IMR-90 (cell line): ENCODE results near the gene KIAA0232. TPM values are rescaled to one million over a fixed set of nuclear protein-coding genes. Genes with fewer than 3 reads are reported as not detected.

Experiments used
- ATAC-seq: fragments of 200-7000 bp; cut with Tn5 transposase; 2 replicates; pipeline ENCODE4 v1.9.1; 2020; ENCODE audit warnings: low read depth, mild to moderate bottlenecking, moderate library complexity
- BruUV-seq: library from RNA; stranded (reverse); fragments of 400-500 nt; replicated peaks from 2 replicates; lab custom pipeline; 2021; lab: Mats Ljungman, UMichigan
- CTCF ChIA-PET: fragments of 300-600 bp; formaldehyde crosslinking; extraction: SDS; loops from one replicate; lab custom pipeline; 2021; ENCODE audit warnings: antibody characterized with exemption; lab: Yijun Ruan, JAX
- POLR2A ChIA-PET: fragments of 300-600 bp; sonication (Branson Sonifier 250); formaldehyde crosslinking; loops from one replicate; lab custom pipeline; 2022; ENCODE audit warnings: antibody characterized with exemption; ENCODE audit not compliant: unreplicated experiment; lab: Charles Lee
- DNase-seq: peaks from one replicate; pipeline ENCODE4 v3.0.0; 2013
- H2AFZ ChIP-seq: replicated peaks from 2 replicates; pipeline ENCODE3; 2013; ENCODE audit warnings: low read length, mild to moderate bottlenecking; ENCODE audit not compliant: poor library complexity
- H2AK5ac ChIP-seq: 2 replicates; pipeline ENCODE4 v1.6.1; 2013; ENCODE audit warnings: low read depth, low read length, inconsistent platforms
- H2AK9ac ChIP-seq: replicated peaks from 2 replicates; pipeline ENCODE3; 2013; ENCODE audit warnings: mild to moderate bottlenecking, low read depth, low read length, moderate library complexity; ENCODE audit not compliant: poor library complexity
- H2BK120ac ChIP-seq: 2 replicates; pipeline ENCODE4 v1.6.1; 2013; ENCODE audit warnings: low read depth, low read length, inconsistent platforms
- H2BK15ac ChIP-seq: 3 replicates; pipeline ENCODE4 v1.6.1; 2013; ENCODE audit warnings: low read depth, low read length, inconsistent platforms
- H2BK20ac ChIP-seq: 2 replicates; pipeline ENCODE4 v1.6.1; 2013; ENCODE audit warnings: low read depth, mild to moderate bottlenecking, inconsistent platforms, low read length, moderate library complexity
- H2BK5ac ChIP-seq: 2 replicates; pipeline ENCODE4 v1.6.1; 2013; ENCODE audit warnings: mild to moderate bottlenecking, low read depth, low read length, inconsistent platforms; ENCODE audit not compliant: poor library complexity, severe bottlenecking
- H3K14ac ChIP-seq: replicated peaks from 2 replicates; pipeline ENCODE4 v1.6.1; 2013; ENCODE audit warnings: low read depth, low read length, inconsistent platforms
- H3K18ac ChIP-seq: 2 replicates; pipeline ENCODE4 v1.6.1; 2013; ENCODE audit warnings: low read depth, low read length, control low read depth
- H3K23ac ChIP-seq: 2 replicates; pipeline ENCODE4 v1.6.1; 2013; ENCODE audit warnings: low read depth, low read length, inconsistent platforms
- H3K27ac ChIP-seq: 2 replicates; pipeline ENCODE4 v1.5.1; 2013; ENCODE audit warnings: mild to moderate bottlenecking, control low read depth, low read length; ENCODE audit not compliant: insufficient read depth
- H3K27me3 ChIP-seq: 2 replicates; pipeline ENCODE4 v1.6.1; 2013; ENCODE audit warnings: low read length; ENCODE audit not compliant: control insufficient read depth, insufficient read depth
- H3K36me3 ChIP-seq: 2 replicates; pipeline ENCODE4 v1.6.1; 2013; ENCODE audit warnings: low read length, mixed read lengths; ENCODE audit not compliant: control insufficient read depth, insufficient read depth
- H3K4ac ChIP-seq: 2 replicates; pipeline ENCODE4 v1.6.1; 2013; ENCODE audit warnings: low read depth, low read length, inconsistent platforms
- H3K4me1 ChIP-seq: 2 replicates; pipeline ENCODE4 v1.6.1; 2013; ENCODE audit warnings: low read length, mixed read lengths; ENCODE audit not compliant: control insufficient read depth, insufficient read depth
- H3K4me2 ChIP-seq: 2 replicates; pipeline ENCODE4 v1.6.1; 2013; ENCODE audit warnings: low read depth, mild to moderate bottlenecking, control low read depth, low read length, moderate library complexity
- H3K4me3 ChIP-seq: 2 replicates; pipeline ENCODE4 v1.5.1; 2013; ENCODE audit warnings: low read depth, mild to moderate bottlenecking, control low read depth, low read length, moderate library complexity; ENCODE audit not compliant: insufficient read depth
- H3K56ac ChIP-seq: 2 replicates; pipeline ENCODE4 v1.6.1; 2013; ENCODE audit warnings: low read length, inconsistent platforms; ENCODE audit not compliant: insufficient read depth; ENCODE audit errors: extremely low read depth
- H3K79me1 ChIP-seq, 2 experiments: 2 replicates each; pipeline ENCODE4 v1.6.1; 2013; ENCODE audit warnings: low read length in 2 of 2, inconsistent platforms in 1 of 2, low read depth in 1 of 2
- H3K9ac ChIP-seq: 2 replicates; pipeline ENCODE4 v1.6.1; 2013; ENCODE audit warnings: low read depth, low read length, control low read depth
- H3K9me1 ChIP-seq: 2 replicates; pipeline ENCODE4 v1.6.1; 2013; ENCODE audit warnings: low read length, inconsistent platforms; ENCODE audit not compliant: insufficient read depth
- H3K9me3 ChIP-seq: 2 replicates; pipeline ENCODE4 v1.6.1; 2013; ENCODE audit warnings: low read length; ENCODE audit not compliant: control insufficient read depth, insufficient read depth
- H4K20me1 ChIP-seq: 2 replicates; pipeline ENCODE4 v1.6.1; 2013; ENCODE audit warnings: low read length, inconsistent platforms; ENCODE audit not compliant: insufficient read depth
- H4K5ac ChIP-seq: 2 replicates; pipeline ENCODE4 v1.6.1; 2013; ENCODE audit warnings: mild to moderate bottlenecking, low read depth, low read length, control low read depth
- H4K8ac ChIP-seq, 2 experiments: 2 replicates each; pipeline ENCODE4 v1.6.1; 2013; ENCODE audit warnings: low read depth in 2 of 2, low read length in 2 of 2, control low read depth in 1 of 2, inconsistent platforms in 1 of 2
- H4K91ac ChIP-seq: 2 replicates; pipeline ENCODE4 v1.6.1; 2013; ENCODE audit warnings: low read depth, low read length, inconsistent platforms; ENCODE audit not compliant: insufficient read depth
- BHLHE40 ChIP-seq: fragments of 150-350 bp; IDR thresholded peaks from 2 replicates; pipeline ENCODE4 v1.6.1; 2016; ENCODE audit warnings: mild to moderate bottlenecking, low read depth, low read length
- CEBPB ChIP-seq: IDR thresholded peaks from 2 replicates; pipeline ENCODE4 v1.6.1; 2012; ENCODE audit warnings: low read depth, low read length, improper control_type of control experiment
- CTCF ChIP-seq: conservative IDR thresholded peaks from 2 replicates; pipeline ENCODE4 v1.5.1; 2012; ENCODE audit warnings: mild to moderate bottlenecking, low read depth, low read length, improper control_type of control experiment
- ELK1 ChIP-seq: fragments of 150-350 bp; IDR thresholded peaks from 2 replicates; pipeline ENCODE4 v1.6.1; 2016; ENCODE audit warnings: low read depth, mild to moderate bottlenecking, low read length, moderate library complexity, borderline replicate concordance
- FOS ChIP-seq: fragments of 150-350 bp; IDR thresholded peaks from 2 replicates; pipeline ENCODE4 v1.6.1; 2016; ENCODE audit warnings: low read depth, low read length
- MAFK ChIP-seq: IDR thresholded peaks from 2 replicates; pipeline ENCODE4 v1.6.1; 2012; ENCODE audit warnings: low read depth, low read length, improper control_type of control experiment
- MAZ ChIP-seq: IDR thresholded peaks from 2 replicates; pipeline ENCODE4 v1.6.1; 2012; ENCODE audit warnings: low read depth, mild to moderate bottlenecking, low read length, improper control_type of control experiment, moderate library complexity, borderline replicate concordance
- MXI1 ChIP-seq: IDR thresholded peaks from 2 replicates; pipeline ENCODE4 v1.6.1; 2012; ENCODE audit warnings: low read depth, mild to moderate bottlenecking, low read length, moderate library complexity, borderline replicate concordance
- NFE2L2 ChIP-seq: fragments of 150-350 bp; IDR thresholded peaks from 2 replicates; pipeline ENCODE4 v1.6.1; 2016; ENCODE audit warnings: low read depth, mild to moderate bottlenecking, low read length
- RAD21 ChIP-seq: IDR thresholded peaks from 2 replicates; pipeline ENCODE4 v1.6.1; 2012; ENCODE audit warnings: low read length, improper control_type of control experiment
- RCOR1 ChIP-seq: IDR thresholded peaks from 2 replicates; pipeline ENCODE4 v1.6.1; 2012; ENCODE audit warnings: mild to moderate bottlenecking, low read length, improper control_type of control experiment; ENCODE audit not compliant: insufficient replicate concordance
- RFX5 ChIP-seq: IDR thresholded peaks from 2 replicates; pipeline ENCODE4 v1.8.0; 2012; ENCODE audit warnings: low read depth, mild to moderate bottlenecking, low read length, moderate library complexity
- WGBS, 2 experiments: methylation state at CpG; one replicate each; pipeline versions ENCODE4 v1.1.5 to v1.1.7; 2013; ENCODE audit warnings: missing lambda C conversion rate in 2 of 2; ENCODE audit not compliant: insufficient read length in 1 of 2; ENCODE audit errors: extremely low coverage in 2 of 2; 5-methylcytosine and 5-hydroxymethylcytosine counted together
- dilution Hi-C: fragments of 300-500 bp; cut with HindIII; formaldehyde crosslinking; loops from one replicate; pipeline ENCODE4 v1.14.3; 2018; ENCODE audit warnings: low sequenced_read_pairs; ENCODE audit not compliant: unreplicated experiment
- in situ Hi-C: fragments of 300-500 bp; cut with MboI; formaldehyde crosslinking; loops from 3 replicates; pipeline ENCODE4 v1.14.3; 2019; ENCODE audit warnings: low sequenced_read_pairs, inconsistent platforms, mixed read lengths
- intact Hi-C: fragments of 100-400 bp; cut with micrococcal nuclease; formaldehyde crosslinking; loops from 2 replicates; pipeline ENCODE4 v1.10.0; 2022
- polyA plus RNA-seq, 3 experiments: library from polyadenylated mRNA; depleted of rRNA; stranded (reverse); fragments of >200 nt; gene quantifications; 2 replicates each; pipeline ENCODE4 v1.2.3, GENCODE V29; 2012; ENCODE audit warnings: low replicate concordance in 1 of 3
- total RNA-seq: library from RNA; depleted of rRNA; stranded (reverse); fragments of >200 nt; gene quantifications from 2 replicates; pipeline ENCODE4 v1.2.3, GENCODE V29; 2012

KIAA0232 gene
- total and polyA plus RNA-seq, 2 of the 4 experiments (the other 2 are of a cell fraction), result 6.8 to 19.5 TPM

GRCh38 chr4:6761649-6762615 is 20.6 kb upstream of the KIAA0232 start:
- Histone ChIP-seq H3K4ac (no peak overlapping the region), H3K56ac (no peak overlapping the region), H2AK9ac (no peak overlapping the region), H3K27me3 (peaks cover 44% of the 10 kb centered on the region), H3K9me1 (no peaks in the 10 kb centered on the region), H3K14ac (no peak overlapping the region), H2BK5ac (no peak overlapping the region), H3K36me3 (no peaks in the 10 kb centered on the region), H2BK20ac (no peak overlapping the region), H2BK15ac (no peak overlapping the region), H2BK120ac (no peak overlapping the region), H2AK5ac (no peak overlapping the region), H4K20me1 (no peaks in the 10 kb centered on the region), H2AFZ (no peak overlapping the region), H3K9me3 (no peaks in the 10 kb centered on the region; the same call in 1 of the 2 replicates), H4K91ac (no peak overlapping the region), H3K9ac (no peak overlapping the region), H3K4me2 (no peak overlapping the region), H3K18ac (no peak overlapping the region), H4K8ac (no peak overlapping the region), H3K79me1 (no peaks in the 10 kb centered on the region), H3K27ac (no peak overlapping the region), H3K4me3 (no peak overlapping the region), H4K5ac (no peak overlapping the region), H3K23ac (no peak overlapping the region), H3K4me1 (no peaks in the 10 kb centered on the region)
- WGBS, 2 experiments, result 62% methylated on average over 10 of the region's 35 CpGs; no CpG with 5 or more reads in 1 of the 2 experiments
- POLR2A ChIA-PET, result no interaction called here
- no TSS peak for BruUV-seq
- intact Hi-C loops (no loop called here), in situ Hi-C loops (no loop called here), dilution Hi-C loops (no loop called here)
- ATAC-seq (no peak), DNase-seq (no peak)
- CTCF ChIA-PET, result interaction anchor here (0.8 kb wide), 1 partner anchor 112 kb away, joined by 3 read pairs; no protein-coding TSS in a partner anchor
- TF ChIP-seq MXI1 (no peak), RFX5 (no peak), CEBPB (no peak), MAFK (no peak), NFE2L2 (no peak), MAZ (no peak), FOS (no peak), CTCF (no peak), BHLHE40 (no peak), RCOR1 (no peak), RAD21 (no peak), ELK1 (no peak)
